ENCODE data around the gene RER1.

Gene RER1

GRCh38 chr1:2373551-2374251 is 17.9 kb upstream of the RER1 start:
- Histone ChIP-seq H3K36me3 (replicated peaks; ENCODE audit: insufficient read depth, low read length) (no peaks in the 10 kb centered on the region), H4K20me1 (ENCODE audit: insufficient read depth, low read length) (no peaks in the 10 kb centered on the region), H3K9me2 (replicated peaks; ENCODE audit: insufficient read depth, low read length) (no peaks in the 10 kb centered on the region), H3K4me2 (ENCODE audit: low read depth, low read length) (no peak overlapping the region), H3K27me3 (replicated peaks; ENCODE audit: insufficient read depth, low read length) (peaks cover 96% of the 10 kb centered on the region), H3K4me1 (ENCODE audit: low read length) (no peaks in the 10 kb centered on the region), H3K4me3 (ENCODE audit: low read length) (no peak overlapping the region), H3K27ac (ENCODE audit: low read length) (no peak overlapping the region), H2AFZ (ENCODE audit: low read length) (no peak overlapping the region), H3K9me3 (replicated peaks; ENCODE audit: insufficient read depth, low read length) (no peaks in the 10 kb centered on the region), H3K79me2 (ENCODE audit: low read length) (no peaks in the 10 kb centered on the region), H3F3A (ENCODE audit: insufficient read depth, low read length) (no peaks in the 10 kb centered on the region), H3K9ac (ENCODE audit: low read length) (no peak overlapping the region)
- TF ChIP-seq EZH2 (optimal IDR thresholded peaks at IDR 0.05; ENCODE audit: low read depth, low read length), result no peak
- no peak for DNase-seq

GRCh38 chr1:2374252-2375155 is 17.1 kb upstream of the RER1 start:
- no peak for DNase-seq
- no peaks in the 10 kb centered on the region for H3K4me1 ChIP-seq (ENCODE audit: low read length)

GRCh38 chr1:2375246-2375922 is 16.3 kb upstream of the RER1 start:
- no peaks in the 10 kb centered on the region for H3K36me3 ChIP-seq (replicated peaks; ENCODE audit: insufficient read depth, low read length)
- H3K27ac ChIP-seq (ENCODE audit: low read length), result no peak overlapping the region
- no peak for TF ChIP-seq EZH2phosphoT487 (IDR thresholded peaks at IDR 0.05; ENCODE audit: low read length)
- TF ChIP-seq CTCF (IDR thresholded peaks at IDR 0.05; ENCODE audit: low read length), result no peak
- no peak for TF ChIP-seq EZH2 (optimal IDR thresholded peaks at IDR 0.05; ENCODE audit: low read depth, low read length)
- H3K9ac ChIP-seq (ENCODE audit: low read length), result no peak overlapping the region
- H3K9me2 ChIP-seq (replicated peaks; ENCODE audit: insufficient read depth, low read length), result no peaks in the 10 kb centered on the region
- DNase-seq, result no peak
- no peaks in the 10 kb centered on the region for H3F3A ChIP-seq (ENCODE audit: insufficient read depth, low read length)
- no peaks in the 10 kb centered on the region for H3K79me2 ChIP-seq (ENCODE audit: low read length)
- no peaks in the 10 kb centered on the region for H4K20me1 ChIP-seq (ENCODE audit: insufficient read depth, low read length)
- H3K4me3 ChIP-seq (ENCODE audit: low read length), result no peak overlapping the region
- H3K27me3 ChIP-seq (replicated peaks; ENCODE audit: insufficient read depth, low read length), result peaks cover 100% of the 10 kb centered on the region
- H2AFZ ChIP-seq (ENCODE audit: low read length), result no peak overlapping the region
- H3K4me2 ChIP-seq (ENCODE audit: low read depth, low read length), result no peak overlapping the region
- H3K9me3 ChIP-seq (replicated peaks; ENCODE audit: insufficient read depth, low read length), result no peaks in the 10 kb centered on the region
- no peaks in the 10 kb centered on the region for H3K4me1 ChIP-seq (ENCODE audit: low read length)

More at GRCh38 chr1:2374252-2375155, 17.1 kb upstream of the RER1 start:
- Histone ChIP-seq H4K20me1 (ENCODE audit: insufficient read depth, low read length) (no peaks in the 10 kb centered on the region), H3K9me2 (replicated peaks; ENCODE audit: insufficient read depth, low read length) (no peaks in the 10 kb centered on the region), H3K9me3 (replicated peaks; ENCODE audit: insufficient read depth, low read length) (no peaks in the 10 kb centered on the region), H2AFZ (ENCODE audit: low read length) (no peak overlapping the region), H3K9ac (ENCODE audit: low read length) (no peak overlapping the region), H3K27me3 (replicated peaks; ENCODE audit: insufficient read depth, low read length) (peaks cover 99% of the 10 kb centered on the region), H3F3A (ENCODE audit: insufficient read depth, low read length) (no peaks in the 10 kb centered on the region), H3K36me3 (replicated peaks; ENCODE audit: insufficient read depth, low read length) (no peaks in the 10 kb centered on the region), H3K4me3 (ENCODE audit: low read length) (no peak overlapping the region), H3K27ac (ENCODE audit: low read length) (no peak overlapping the region), H3K79me2 (ENCODE audit: low read length) (no peaks in the 10 kb centered on the region), H3K4me2 (ENCODE audit: low read depth, low read length) (no peak overlapping the region)
- TF ChIP-seq CTCF (IDR thresholded peaks at IDR 0.05; ENCODE audit: low read length) (no peak), EZH2 (optimal IDR thresholded peaks at IDR 0.05; ENCODE audit: low read depth, low read length) (no peak), EZH2phosphoT487 (IDR thresholded peaks at IDR 0.05; ENCODE audit: low read length) (no peak)
